Limb (tissue), 2 donors: ENCODE measurements around the gene PSMA3.
A peak's percentile ranks its signal among the peaks of the same experiment; 100 is the strongest.

ENCODE experiments used
- DNase-seq, 2 donors: peaks; one replicate each; pipeline ENCODE4 v3.0.0-alpha.2; 2016; ENCODE audit errors: extremely low spot score in 2 of 2

PSMA3 gene

DNA sequence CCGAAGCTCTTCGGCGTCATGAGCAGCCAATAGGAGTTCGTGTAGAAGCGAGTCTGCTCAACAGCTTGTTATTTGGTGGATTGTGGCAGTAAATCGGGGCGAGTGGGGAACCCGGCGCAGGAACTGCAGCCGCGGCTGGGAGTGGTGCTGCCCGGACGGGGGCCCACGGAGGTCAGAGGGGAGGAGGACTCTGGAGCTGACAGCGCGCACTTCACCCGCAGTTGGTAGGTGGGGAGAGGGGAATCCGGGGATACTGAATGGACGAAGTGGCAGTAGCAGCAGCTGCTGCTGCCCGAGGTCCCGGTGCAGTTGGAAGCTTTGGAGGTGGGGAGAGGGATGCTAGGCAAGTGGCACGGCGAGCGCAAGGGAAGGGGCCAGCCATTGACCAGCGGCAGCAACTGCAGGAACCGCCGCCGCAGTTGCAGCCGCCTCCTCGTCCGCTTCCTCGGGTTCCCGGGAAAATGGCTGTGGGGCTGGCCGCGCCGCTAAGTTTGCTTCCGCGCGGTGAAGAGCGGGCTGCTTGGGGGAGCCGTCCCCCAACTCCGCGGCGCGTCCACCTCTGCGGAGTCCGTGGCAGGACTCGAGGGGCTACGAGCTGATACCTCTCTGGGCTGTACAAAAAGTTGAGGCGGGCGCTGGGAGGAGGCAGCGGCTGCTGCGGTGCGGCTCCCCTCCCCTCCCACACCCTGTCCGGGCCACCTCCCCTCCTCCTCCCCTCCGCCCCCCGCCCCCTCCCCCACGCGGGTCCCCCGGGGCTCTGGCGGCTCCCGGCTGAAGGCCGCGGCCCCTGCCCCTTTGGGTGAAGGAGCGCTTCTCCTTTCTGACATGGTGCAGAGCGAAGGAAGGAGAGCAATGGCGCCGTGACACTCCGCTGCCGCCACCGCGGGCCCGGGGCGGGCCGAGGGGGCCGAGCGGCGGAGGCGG, 54.1 kb downstream of the PSMA3 start, which contains the start of gene ARID4A:
TSS of gene ARID4A (plus strand) at position 79 of the 924 bp plus-strand sequence. CDS start 1,300 bp downstream, outside the sequence.
- peak; percentile 28 to 90 for DNase-seq

DNA sequence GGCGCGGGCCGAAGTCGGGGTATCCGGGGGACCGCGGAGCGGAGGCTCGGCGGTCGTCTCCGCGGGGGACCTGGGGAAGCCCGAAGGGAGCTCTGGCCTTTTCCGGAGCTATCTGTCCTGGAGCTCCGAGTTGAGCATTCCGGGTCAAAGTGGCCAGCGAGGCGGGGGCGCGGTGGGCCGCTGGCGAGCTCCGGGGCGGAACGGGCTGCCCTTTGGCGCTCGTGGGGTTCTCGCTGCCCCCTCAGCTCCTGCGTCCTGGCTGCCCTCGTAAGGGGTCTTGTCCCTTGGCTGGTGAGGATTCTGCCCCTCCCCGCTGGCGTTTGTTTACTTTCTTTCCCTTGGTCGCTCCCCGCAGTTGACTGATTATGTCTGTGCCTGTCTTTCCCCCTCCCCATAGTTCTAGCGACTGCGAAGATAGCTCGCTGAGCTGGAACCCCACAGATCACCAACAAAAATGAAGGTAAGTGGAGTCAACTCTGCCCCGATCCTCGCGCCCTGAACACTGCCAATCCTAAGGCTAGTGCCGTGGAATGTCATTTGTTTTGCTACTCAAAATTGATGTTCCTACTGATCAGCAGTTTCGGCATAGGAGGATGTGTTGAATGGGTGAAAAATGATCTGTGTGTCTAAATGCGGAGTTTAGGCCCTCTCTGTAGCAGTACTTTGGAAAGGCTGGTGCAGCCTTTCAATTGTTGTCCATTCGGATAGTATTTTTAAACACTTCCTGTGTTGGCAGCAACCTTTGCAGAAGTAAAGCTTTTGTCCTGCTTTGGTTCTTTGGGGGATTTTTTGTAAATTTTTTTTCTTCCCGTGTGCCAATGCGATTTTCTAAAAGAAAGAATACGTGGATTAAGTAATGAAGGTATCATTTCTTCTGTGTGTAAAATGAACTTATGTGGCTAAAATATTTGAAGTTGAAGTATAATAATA, 55.0 kb downstream of the PSMA3 start:
- peak in 1 of 2 donors; percentile 13 for DNase-seq

DNA sequence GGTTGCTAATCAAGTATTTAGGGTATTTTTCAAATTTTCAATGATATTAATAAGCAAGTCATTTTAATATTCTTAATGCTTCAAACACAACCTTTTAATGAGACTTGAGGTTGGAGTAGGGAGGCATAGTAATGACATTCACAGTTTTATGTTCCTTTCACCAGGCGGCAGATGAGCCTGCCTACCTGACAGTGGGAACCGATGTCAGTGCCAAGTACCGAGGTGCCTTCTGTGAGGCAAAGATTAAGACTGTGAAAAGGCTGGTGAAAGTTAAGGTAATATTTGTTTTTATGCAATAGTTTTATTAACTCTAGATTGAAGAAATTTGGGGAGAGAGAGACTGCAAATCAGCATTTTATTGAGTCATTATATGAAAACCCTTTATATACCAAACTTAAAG, 56.8 kb downstream of the PSMA3 start:
- no peak for DNase-seq

DNA sequence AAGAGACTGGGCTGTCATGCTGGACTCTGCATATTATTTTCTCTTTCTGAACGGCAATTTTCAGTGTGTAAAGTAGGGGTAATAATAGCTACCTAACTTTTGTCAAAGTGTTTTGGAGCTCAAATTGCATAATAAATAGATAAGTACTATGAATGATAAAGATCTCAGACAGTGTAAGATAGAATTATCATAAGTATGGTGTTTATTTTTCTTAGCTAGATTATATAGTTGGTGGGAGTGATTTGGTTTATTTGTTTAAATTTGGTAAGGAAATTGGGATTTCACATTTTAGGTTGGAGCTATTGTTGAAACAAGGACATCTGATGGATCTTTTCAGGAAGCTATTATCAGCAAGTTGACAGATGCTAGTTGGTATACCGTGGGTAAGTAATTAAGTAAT, 61.1 kb downstream of the PSMA3 start:
- DNase-seq: no peak

DNA sequence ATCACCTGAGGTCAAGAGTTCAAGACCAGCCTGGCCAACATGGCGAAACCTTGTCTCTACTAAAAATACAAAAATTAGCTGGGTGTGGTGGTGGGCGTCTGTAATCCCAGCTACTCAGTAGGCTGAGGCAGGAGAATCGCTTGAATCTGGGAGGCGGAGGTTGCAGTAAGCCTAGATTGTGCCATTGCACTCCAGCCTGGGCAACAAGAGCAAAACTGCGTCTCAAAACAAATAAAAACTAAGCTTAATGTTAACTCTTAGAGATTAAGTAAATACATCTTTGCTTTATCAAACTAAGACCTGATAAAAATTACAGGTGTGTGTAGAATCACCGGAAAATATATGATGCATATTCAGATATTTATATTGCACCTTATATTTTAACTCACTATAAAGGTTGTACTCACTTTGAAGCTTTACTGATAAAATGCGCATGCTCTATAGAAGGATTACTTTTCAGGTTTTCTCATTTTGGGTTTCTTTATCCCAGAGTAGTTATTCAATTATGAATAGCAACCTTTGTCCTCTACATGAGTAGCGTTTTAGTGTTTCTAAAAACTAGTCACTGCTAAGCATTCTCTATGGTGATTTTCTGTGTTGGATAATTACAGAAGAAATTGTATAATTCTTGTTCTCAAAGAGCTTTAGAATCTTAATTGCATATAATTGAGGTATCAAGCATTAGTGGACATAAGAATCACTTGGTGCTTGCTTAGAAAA, 63.1 kb downstream of the PSMA3 start:
- no peak for DNase-seq

DNA sequence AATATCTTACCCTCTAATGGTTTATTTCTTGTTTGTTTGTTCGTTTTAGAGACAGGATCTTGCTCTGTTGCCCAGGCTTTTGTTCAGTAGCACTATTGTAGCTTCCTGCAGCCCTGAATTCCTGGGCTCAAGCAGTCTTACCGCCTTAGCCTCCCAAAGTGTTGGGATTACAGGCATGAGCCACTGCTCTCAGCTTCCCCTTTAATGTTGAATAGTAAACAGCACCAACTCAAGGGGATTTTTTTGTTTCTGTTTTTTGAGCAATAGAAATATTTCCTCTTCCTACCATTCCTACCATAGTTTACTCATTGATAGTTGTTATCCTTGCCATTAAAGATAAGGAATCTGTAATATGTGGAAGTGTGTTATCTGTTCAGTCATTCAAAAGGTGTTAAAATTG, 64.4 kb downstream of the PSMA3 start:
- no peak for DNase-seq

DNA sequence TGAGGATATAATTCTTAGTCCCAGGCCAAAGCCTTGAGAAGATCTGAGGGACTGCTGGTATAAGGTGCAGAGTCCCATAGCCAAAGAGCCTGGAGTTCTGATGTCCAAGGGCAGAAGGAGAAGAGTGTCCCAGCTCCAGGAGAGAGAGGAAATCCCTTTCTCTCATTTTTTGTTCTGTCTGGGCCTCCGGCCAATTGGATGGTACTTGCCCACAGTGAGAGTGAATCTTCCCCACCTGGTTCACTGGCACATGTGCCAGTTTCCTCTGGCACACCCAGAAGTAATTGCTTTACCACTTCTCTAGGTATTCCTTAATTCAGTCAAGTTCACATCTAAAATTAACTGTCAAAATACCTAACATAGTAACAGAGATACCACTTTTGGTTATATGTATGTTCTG, 69.1 kb downstream of the PSMA3 start:
- DNase-seq: no peak

DNA sequence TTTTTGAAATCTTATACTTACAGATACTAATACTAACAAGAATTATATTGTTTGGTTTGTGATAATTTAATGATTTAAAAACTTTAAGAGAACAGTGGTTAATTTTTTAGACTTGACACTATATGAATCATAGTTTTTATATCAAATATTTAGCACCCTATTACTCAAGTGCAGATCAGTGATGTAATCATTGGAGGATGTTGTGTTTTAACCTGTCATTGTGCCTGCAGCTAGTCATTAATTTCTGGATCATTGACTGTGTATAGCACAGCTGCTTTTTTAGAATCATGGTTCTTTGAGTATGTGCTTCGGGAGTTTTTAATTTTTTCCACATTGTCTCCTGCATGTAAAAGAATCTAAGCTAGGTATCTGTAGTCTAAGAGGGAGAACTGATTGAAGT, 71.0 kb downstream of the PSMA3 start:
- no peak for DNase-seq
